HTR-8/SVneo (cell line): ENCODE data around the gene DENND1A.

Source experiments
- DNase-seq: peaks from one replicate; pipeline ENCODE4 v3.0.0; 2011; ENCODE audit warnings: low spot score, mixed read lengths; ENCODE audit not compliant: insufficient read length
- FAIRE-seq: peaks from 2 replicates; lab custom pipeline; 2011; peaks lifted over from hg19 to GRCh38; lab: Jason Lieb, UNC

Gene DENND1A

GRCh38 chr9:123391946-123392345 is 538.0 kb downstream of the DENND1A start:
- DNase-seq (no peak), FAIRE-seq (no peak)

DNA sequence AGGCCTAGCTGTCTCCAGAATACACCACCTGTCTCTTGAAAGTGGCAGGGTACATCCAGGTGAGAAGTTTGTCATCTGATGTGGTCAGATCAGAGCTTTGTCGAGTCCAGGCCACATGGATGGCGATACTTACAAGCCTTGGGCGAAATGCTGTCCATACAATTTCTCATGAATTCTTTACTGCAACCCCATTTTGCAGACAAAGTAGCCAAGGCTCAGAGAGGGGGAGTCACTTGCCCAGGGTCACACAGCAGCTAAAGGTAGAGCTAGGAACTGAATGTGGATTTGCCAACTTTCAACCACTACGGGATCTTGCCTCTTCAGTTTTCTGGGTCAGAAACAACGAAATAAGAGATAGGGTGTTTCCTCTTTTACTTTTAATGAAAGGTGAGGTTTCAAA is 538.7 kb downstream of the DENND1A start:
- DNase-seq (no peak), FAIRE-seq (no peak)

GRCh38 chr9:123390337-123391135 is 539.4 kb downstream of the DENND1A start:
- no peak for FAIRE-seq
- no peak for DNase-seq

DNA sequence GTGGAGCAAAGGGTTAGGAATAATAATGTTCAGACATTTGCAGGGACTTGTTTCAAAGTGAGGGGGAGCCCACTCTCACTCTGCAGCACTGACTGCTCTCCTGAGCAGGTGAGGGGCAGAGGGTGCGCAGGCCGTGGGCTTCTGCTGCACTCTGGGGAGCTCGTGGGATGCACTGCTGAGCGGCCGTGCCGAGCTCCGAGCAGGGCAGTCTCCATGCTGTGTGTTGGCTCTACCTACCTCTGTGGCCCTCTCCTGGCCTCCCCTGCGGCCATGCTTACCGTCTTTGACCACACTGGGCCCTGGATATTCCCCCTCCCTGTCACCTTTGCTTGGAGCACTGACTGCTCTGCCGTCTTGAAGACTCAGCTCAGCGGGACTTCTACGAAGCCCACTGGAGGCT is 540.2 kb downstream of the DENND1A start:
- FAIRE-seq: no peak
- no peak for DNase-seq

DNA sequence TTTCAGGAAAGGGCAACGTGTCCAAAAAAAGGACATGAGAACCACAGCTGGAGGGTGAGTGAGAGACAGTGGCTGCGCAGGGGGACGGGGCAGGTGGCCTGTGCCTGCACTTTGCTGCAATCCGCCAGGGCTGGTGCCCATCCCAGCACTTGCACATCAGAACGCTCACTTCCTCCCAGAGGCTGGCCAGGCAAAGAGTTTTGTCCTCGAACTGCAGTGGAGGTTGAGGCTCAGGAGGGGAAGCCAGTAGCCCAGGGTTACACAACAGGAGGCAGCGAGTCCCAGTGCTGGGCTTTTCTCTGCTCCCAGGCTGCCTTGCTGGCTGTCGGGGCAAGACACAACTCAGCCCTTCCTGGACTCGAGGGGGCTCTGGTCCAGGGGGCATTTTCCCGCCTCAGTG is 540.9 kb downstream of the DENND1A start:
- FAIRE-seq: no peak
- DNase-seq: no peak

- FAIRE-seq: no peak
- DNase-seq: no peak
Measured at GRCh38 chr9:123387686-123388085, 542.2 kb downstream of the DENND1A start.

GRCh38 chr9:123383512-123384170 is 546.3 kb downstream of the DENND1A start:
- DNase-seq: no peak
- no peak for FAIRE-seq

- FAIRE-seq (no peak), DNase-seq (no peak)
Measured at GRCh38 chr9:123382653-123383511, 547.0 kb downstream of the DENND1A start.

GRCh38 chr9:123380852-123381705 is 548.8 kb downstream of the DENND1A start:
- FAIRE-seq (no peak), DNase-seq (no peak)

DNA sequence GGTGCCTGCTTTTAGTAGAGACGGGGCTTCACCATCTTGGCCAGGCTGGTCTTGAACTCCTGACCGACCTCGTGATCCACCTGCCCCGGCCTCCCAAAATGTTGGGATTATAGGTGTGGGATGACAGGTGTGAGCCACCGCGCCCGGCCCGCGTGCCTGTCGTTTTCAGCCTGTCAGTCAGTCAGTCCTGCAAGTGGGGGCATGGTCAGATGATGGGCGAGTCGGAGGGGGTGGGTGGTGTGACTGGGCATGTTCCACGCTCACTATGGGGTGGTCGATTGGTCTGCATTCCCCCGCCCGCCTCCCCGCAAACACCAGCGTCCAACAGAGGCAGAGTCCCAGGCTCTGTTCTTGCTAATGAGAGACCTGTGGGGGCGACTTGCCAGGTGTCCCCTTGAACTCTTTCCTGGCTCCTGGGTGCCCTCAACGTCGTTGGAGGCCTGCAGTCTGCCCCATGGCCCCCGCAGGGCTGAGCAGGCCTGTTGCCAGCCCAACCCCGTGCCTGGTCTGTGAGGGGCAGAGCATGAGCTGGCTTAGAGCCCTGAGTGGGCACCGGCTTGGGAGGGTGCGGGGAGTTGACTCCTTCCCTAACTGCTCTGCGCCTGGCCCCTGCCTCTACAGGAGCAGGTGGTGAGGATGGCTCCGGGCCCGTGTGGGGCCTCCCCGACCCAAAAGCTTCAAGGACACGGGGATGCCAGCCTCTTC is 550.8 kb downstream of the DENND1A start:
- no peak for DNase-seq
- no peak for FAIRE-seq

DNA sequence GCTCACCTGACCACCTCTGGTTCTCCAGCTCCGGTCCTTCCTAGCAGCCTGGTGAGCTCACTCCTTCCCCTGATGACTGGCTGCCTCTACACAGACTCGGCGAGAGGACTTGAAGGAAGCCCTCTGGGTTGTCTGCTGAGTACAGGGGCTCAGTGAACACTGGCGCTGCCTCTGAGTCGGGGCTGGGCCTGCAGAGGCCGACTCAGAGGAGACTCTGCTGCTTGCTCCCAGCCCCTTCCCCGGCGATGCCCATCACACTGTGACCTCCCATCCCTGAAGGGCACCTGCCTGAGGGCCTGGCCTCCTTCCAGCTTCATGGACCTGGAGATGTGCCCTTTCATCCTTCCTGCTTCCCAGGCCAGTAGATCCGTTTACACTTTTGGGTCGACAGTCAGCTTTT is 551.9 kb downstream of the DENND1A start:
- DNase-seq (no peak), FAIRE-seq (no peak)

- no peak for FAIRE-seq
Measured at GRCh38 chr9:123377211-123377971, 552.5 kb downstream of the DENND1A start.

DNA sequence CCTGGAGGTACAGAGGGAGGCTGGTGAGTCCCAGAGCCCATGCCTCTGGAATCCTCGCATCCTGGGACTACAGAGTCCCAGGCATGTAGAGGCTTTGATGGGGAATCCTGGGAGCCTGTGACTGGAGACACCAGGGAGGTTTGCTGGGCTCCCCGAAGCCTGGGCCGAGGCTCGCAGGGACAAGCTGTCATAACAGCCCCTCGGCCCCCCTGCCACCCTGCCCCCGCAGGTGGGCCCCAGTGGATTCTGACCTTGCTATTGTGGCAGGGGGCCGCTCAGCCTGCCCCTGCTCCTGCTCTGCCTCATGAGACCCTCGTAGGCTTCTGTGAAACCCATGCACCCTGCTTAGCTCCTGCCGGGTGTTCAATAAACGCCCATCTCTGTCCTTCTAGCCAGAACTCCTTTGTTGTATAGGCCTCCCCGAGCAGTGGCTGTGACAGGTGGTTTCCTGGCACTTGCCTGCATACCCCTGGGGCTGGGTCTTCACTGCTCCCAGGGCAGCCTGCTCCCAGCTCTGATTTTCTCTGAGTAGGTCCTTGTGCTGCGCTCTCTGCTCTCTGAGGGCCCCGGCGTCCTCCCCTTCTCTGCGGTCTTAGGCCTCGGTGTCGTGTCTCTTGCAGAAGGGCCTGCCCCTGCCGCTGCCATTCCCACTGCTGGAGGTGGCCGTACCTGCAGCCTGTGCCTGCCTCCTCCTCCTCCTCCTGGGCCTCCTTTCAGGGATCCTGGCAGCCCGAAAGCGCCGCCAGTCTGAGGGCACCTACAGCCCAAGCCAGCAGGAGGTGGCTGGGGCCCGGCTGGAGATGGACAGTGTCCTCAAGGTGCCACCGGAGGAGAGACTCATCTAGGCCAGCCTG is 553.5 kb downstream of the DENND1A start:
- no peak for FAIRE-seq
- DNase-seq: no peak

More at GRCh38 chr9:123377211-123377971, 552.5 kb downstream of the DENND1A start:
- DNase-seq: no peak

DNA sequence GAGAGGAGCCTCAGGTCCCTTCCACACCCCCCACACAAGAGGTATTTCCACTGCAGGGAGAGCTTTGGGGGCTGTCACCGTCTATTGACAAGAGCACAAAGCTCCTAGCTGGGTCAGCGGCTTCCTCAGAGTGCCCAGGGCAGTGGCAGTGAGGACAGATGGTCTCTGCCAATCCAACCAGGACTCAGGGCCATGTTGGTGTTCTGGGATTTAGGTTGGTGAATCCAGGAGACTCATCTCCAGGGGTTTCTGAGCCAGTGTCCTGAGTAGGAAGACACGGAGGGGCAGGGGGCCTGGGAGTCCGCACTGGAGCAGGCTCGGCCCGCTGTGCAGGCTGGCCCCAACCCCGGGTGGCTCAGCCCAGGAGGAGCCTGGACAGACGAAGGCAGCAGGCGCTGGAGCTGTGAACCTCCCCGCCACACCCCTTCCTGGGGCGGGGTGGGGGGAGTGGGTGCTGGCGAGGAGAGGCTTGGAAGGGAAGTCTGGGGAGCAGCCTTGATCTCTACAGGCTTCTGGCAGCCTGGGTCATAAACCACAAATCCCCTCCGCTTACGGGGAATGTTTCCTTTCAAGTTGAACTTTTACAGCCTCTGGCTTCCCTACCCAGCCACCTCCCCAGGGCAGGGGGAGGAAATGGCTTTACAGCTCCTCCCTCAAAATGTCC is 554.3 kb downstream of the DENND1A start:
- DNase-seq (no peak), FAIRE-seq (no peak)

GRCh38 chr9:123373946-123374345 is 556.0 kb downstream of the DENND1A start:
- FAIRE-seq (no peak), DNase-seq (no peak)

DNA sequence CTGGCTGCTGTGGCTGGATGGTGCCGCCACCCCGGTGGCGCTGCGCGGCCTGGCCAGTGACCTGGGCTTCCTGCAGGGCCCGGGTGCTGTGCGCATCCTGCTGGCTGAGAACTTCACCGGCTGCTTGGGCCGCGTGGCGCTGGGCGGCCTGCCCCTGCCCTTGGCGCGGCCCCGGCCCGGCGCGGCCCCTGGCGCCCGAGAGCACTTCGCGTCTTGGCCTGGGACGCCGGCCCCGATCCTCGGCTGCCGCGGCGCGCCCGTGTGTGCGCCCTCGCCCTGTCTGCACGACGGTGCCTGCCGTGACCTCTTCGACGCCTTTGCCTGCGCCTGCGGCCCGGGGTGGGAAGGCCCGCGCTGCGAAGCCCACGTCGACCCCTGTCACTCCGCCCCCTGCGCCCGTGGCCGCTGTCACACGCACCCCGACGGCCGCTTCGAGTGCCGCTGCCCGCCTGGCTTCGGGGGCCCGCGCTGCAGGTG is 556.4 kb downstream of the DENND1A start:
- FAIRE-seq (no peak), DNase-seq (no peak)
